GM18951 (cell line): ENCODE data around the gene KBTBD2.
"Not testable (repeated sequence)": the region's sequence is repeated elsewhere in the genome, so short reads cannot be mapped to it uniquely, and the experiment has no call there.

ENCODE experiments used
- POLR2A ChIP-seq: IDR thresholded peaks from 4 replicates; pipeline ENCODE4 v1.6.1; 2011; ENCODE audit warnings: mild to moderate bottlenecking; ENCODE audit not compliant: insufficient read length, insufficient read depth; ENCODE audit errors: extremely low read depth
- in situ Hi-C: fragments of 300-500 bp; cut with MboI; formaldehyde crosslinking; loops from one replicate; pipeline ENCODE4 v1.12.0; 2022; ENCODE audit warnings: low sequenced_read_pairs, mixed read lengths, inconsistent platforms; ENCODE audit not compliant: unreplicated experiment

The KBTBD2 gene

GRCh38 chr7:32846630-32847225, 44.8 kb downstream of the KBTBD2 start:
- TF ChIP-seq POLR2A = no peak
- in situ Hi-C loops = no loop called here

- in situ Hi-C loops = not testable (repeated sequence)
These were observed 46.8 kb downstream of the KBTBD2 start for GRCh38 chr7:32844748-32845147.

DNA sequence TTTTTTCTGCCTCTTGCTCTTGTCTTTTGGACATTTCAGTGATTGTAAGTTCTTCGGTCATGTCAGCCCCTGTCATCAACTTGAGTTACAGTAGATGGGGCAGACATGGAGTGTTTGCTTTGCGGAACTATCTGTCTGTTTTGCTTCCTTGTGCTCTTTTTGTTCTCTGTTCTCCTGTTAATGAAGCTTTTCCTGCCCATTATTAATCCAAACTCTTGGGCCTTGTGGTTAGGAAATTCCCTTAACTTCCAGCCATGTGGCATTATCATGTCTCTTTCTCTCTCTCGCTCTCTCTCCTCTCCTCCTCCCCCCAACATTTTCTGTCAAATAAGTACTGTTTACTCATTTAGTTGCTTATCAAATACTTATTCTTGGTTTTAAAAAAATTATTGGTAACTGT, 47.8 kb downstream of the KBTBD2 start:
- in situ Hi-C loops = not testable (repeated sequence)

GRCh38 chr7:32839846-32840245, 51.7 kb downstream of the KBTBD2 start:
- in situ Hi-C loops = not testable (repeated sequence)

DNA sequence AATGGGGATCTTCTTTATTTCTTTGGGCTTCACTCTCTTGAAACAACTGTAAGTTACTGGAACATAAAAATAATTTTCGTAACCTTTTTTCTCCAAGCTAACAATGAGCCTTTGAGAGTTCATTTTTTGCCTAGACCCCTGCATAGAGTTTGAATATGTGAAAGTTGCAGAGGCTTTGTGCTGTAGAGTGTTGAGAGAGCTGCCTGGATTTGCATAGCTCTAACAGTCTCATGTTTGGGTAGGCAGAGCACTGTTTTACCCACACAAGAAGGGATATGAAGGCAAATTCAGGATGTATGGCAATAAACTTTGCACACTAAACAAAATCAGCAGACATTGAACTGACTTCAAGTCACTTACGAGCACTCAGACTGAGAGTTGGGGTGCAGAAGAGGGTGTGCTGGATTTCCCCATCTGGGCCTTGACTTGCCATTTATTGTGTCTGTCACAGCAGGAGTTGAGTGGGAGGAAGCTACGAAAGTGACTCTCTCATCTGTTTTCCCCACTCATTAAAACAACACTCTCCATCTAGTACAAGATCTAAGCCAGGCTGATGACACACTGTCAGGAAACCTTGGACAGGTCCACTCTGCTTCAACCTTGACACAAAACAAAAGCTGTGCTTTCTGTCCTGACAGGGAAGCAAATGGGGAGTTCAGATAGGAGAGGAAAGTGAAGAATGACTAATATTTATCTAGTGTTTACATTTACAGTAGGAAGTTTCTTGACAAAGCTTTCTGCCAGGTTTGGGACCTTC, 62.4 kb downstream of the KBTBD2 start:
- in situ Hi-C loops = not testable (repeated sequence)
